Psoas muscle (tissue), 8 donors: ENCODE data around the gene TUBA8. TPM values are rescaled to one million over a fixed set of nuclear protein-coding genes. Genes with fewer than 3 reads are reported as not detected.
"Not testable (repeated sequence)": the region's sequence is repeated elsewhere in the genome, so short reads cannot be mapped to it uniquely, and the experiment has no call there.

Source experiments
- ATAC-seq, 4 donors: fragments of 200-7000 bp; cut with Tn5 transposase; one replicate each; pipeline ENCODE4 v1.9.1; 2020; ENCODE audit warnings: moderate library complexity in 3 of 4, mild to moderate bottlenecking in 2 of 4
- DNase-seq, 2 donors: peaks; one replicate each; pipeline ENCODE4 v3.0.0-alpha.2; 2020
- H3K27ac ChIP-seq: fragments of 200-600 bp; one replicate; pipeline ENCODE4 v1.8.0; 2022
- H3K27me3 ChIP-seq, 3 donors: fragments of 200-600 bp in 1 of 3; one replicate each; pipeline versions ENCODE4 v1.6.1 to v1.8.0; 2013 to 2022; ENCODE audit warnings: low read length in 2 of 3, mild to moderate bottlenecking in 2 of 3, moderate library complexity in 1 of 3; ENCODE audit not compliant: insufficient read depth in 3 of 3
- H3K36me3 ChIP-seq, 2 donors: fragments of 200-600 bp in 1 of 2; one replicate each; pipeline versions ENCODE4 v1.6.1 to v1.8.0; 2013 to 2022; ENCODE audit warnings: low read depth in 1 of 2, mild to moderate bottlenecking in 1 of 2, moderate library complexity in 1 of 2; ENCODE audit not compliant: insufficient read depth in 1 of 2
- H3K4me1 ChIP-seq: fragments of 200-600 bp; one replicate; pipeline ENCODE4 v1.8.0; 2022
- H3K4me3 ChIP-seq: fragments of 200-600 bp; one replicate; pipeline ENCODE4 v1.8.0; 2022; ENCODE audit warnings: mild to moderate bottlenecking
- H3K9me3 ChIP-seq: fragments of 200-600 bp; one replicate; pipeline ENCODE4 v1.8.0; 2022
- WGBS, 3 donors: extraction: QIAGEN DNeasy Blood & Tissue Kit; methylation state at CpG; one replicate each; pipeline versions ENCODE4 v1.1.6 to v1.1.7; 2013; 5-methylcytosine and 5-hydroxymethylcytosine counted together
- intact Hi-C, 2 donors: fragments of 100-400 bp; cut with DNase I; formaldehyde crosslinking; loops; one replicate each; pipeline versions ENCODE4 v1.11.0 to v1.14.2; 2022
- polyA plus RNA-seq, 3 donors: library from polyadenylated mRNA; stranded (reverse); fragments of 200-250 nt; gene quantifications; one replicate each; pipeline ENCODE4 v1.2.3, GENCODE V29; 2013
- total RNA-seq, 4 donors: library from RNA; stranded (reverse); fragmentation: NEBNext Ultra II Directional in 2 of 4; extraction: Animal tissue kit (Norgen Biotek cat#: 25700) in 2 of 4; gene quantifications; one replicate each; pipeline versions ENCODE4 v1.2.1 to v1.2.4, GENCODE V29; 2021 to 2023
- TF ChIP-seq, protein P1 (sequence below): fragments of 200-600 bp; IDR thresholded peaks from one replicate; pipeline ENCODE4 v1.8.0; 2022; ENCODE audit warnings: antibody characterized with exemption
- donor health status: healthy with polysubstance abuse.
- donor health status: DM: no; HTN: no; CAD: no; lungs with moderate emphysema.
- donor health status: Bipolar disorder and iron deficiency.
- donor health status: healthy.
- donor health status: DM: yes; HTN: yes; CAD: no.
- donor health status: DM: no; HTN: no; CAD: no.
- donor health status: DM: no; HTN: no; CAD: no.
- donor health status: DM: yes; HTN: yes; CAD: no.

TUBA8 gene
- total and polyA plus RNA-seq, 7 donors = 38.8 to 150 (median 115) TPM

DNA sequence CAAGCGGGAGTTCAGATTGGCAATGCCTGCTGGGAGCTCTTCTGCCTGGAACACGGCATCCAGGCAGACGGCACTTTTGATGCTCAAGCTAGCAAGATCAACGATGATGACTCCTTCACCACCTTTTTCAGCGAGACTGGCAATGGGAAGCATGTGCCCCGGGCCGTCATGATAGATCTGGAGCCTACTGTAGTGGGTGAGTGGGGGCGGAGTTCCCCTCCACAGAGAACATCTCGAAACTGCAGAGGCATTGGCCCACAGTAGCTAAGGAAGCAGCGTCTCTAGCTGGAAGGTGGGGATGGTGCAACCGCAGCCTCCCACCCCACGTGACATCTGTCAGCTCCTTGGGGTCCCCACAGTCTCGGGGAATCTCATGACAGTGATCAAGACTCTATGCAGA is 10.9 kb downstream of the TUBA8 start:
- Histone ChIP-seq H3K4me1 (peaks cover 55% of the 10 kb centered on the region), H3K4me3 (no peak overlapping the region), H3K27ac (no peak overlapping the region), H3K36me3 (peaks cover 0 to 44% of the 10 kb centered on the region in 2 donors), H3K27me3 (no peaks in the 10 kb centered on the region), H3K9me3 (no peaks in the 10 kb centered on the region)
- DNase-seq (no peak), ATAC-seq (no peak)
- intact Hi-C loops = no loop called here
- WGBS, 3 donors = 76 to 88% (median 88%) methylated on average over 13 of the region's 13 CpGs
- TF ChIP-seq, protein P1, sequence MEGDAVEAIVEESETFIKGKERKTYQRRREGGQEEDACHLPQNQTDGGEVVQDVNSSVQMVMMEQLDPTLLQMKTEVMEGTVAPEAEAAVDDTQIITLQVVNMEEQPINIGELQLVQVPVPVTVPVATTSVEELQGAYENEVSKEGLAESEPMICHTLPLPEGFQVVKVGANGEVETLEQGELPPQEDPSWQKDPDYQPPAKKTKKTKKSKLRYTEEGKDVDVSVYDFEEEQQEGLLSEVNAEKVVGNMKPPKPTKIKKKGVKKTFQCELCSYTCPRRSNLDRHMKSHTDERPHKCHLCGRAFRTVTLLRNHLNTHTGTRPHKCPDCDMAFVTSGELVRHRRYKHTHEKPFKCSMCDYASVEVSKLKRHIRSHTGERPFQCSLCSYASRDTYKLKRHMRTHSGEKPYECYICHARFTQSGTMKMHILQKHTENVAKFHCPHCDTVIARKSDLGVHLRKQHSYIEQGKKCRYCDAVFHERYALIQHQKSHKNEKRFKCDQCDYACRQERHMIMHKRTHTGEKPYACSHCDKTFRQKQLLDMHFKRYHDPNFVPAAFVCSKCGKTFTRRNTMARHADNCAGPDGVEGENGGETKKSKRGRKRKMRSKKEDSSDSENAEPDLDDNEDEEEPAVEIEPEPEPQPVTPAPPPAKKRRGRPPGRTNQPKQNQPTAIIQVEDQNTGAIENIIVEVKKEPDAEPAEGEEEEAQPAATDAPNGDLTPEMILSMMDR = no peak

DNA sequence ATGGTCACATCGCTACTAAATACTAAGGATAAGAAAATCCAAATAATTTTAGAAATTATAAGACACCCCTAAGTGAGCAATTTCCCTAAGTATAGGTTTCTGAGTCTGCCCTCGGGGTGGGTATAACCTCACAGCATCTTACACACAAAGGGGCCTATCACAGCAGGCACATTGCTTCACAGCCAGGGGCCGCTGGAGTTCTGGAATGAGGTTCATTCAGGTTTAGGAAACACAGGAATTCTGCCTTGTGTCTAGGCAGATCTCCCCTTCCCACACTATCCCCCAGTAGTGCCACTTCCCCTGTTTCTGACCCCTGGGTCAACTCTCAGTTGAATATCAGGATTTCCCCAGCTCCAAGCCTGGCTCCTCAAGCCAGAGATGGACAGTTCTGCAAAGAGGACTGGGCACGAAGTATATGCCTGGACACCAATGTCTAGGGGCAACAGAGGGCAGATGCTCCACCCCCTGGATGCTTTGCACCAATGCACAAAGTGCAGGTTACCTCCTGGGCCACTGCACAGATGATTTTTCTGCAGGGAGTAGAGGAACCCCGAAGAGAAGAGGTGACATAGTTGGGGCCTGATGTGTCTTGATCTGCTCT is 11.4 kb downstream of the TUBA8 start:
- TF ChIP-seq, protein P1 = no peak
- intact Hi-C loops = no loop called here
- Histone ChIP-seq H3K27ac (no peak overlapping the region), H3K4me3 (no peak overlapping the region), H3K4me1 (peaks cover 50% of the 10 kb centered on the region), H3K36me3 (peaks cover 0 to 49% of the 10 kb centered on the region in 2 donors), H3K9me3 (no peaks in the 10 kb centered on the region), H3K27me3 (no peaks in the 10 kb centered on the region)
- 78 to 89% (median 87%) methylated on average over 5 of the region's 5 CpGs for WGBS, 3 donors
- no peak for DNase-seq
- ATAC-seq = no peak

- peaks cover 0 to 61% of the 10 kb centered on the region in 2 donors for H3K36me3 ChIP-seq
- peaks cover 39% of the 10 kb centered on the region for H3K4me1 ChIP-seq
- H3K27me3 ChIP-seq, H3K4me3 ChIP-seq, H3K9me3 ChIP-seq, DNase-seq, ATAC-seq, H3K27ac ChIP-seq: not testable (repeated sequence)
- intact Hi-C loops = loop anchor here in 1 of 2 donors (1.0 kb wide), 1 partner anchor 12 kb away; no protein-coding TSS in a partner anchor
- 89 to 92% (median 90%) methylated on average over 19 of the region's 19 CpGs for WGBS, 3 donors
These were observed 12.9 kb downstream of the TUBA8 start for GRCh38 chr22:18123476-18124025.

DNA sequence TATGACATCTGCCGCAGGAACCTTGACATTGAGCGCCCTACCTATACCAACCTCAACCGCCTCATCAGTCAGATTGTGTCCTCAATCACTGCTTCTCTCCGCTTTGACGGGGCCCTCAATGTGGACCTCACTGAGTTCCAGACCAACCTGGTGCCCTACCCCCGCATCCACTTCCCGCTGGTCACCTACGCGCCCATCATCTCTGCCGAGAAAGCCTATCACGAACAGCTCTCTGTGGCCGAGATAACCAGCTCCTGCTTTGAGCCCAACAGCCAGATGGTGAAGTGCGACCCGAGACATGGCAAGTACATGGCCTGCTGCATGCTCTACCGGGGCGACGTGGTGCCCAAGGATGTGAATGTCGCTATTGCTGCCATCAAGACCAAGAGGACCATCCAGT is 16.0 kb downstream of the TUBA8 start:
- no peak for ATAC-seq
- TF ChIP-seq, protein P1 = no peak
- H3K4me3 ChIP-seq = no peak overlapping the region
- no peak overlapping the region for H3K27ac ChIP-seq
- peaks cover 9% of the 10 kb centered on the region for H3K4me1 ChIP-seq
- DNase-seq = no peak
- intact Hi-C loops = no loop called here
- 96 to 98% (median 98%) methylated on average over 18 of the region's 18 CpGs for WGBS, 3 donors
- H3K27me3 ChIP-seq = no peaks in the 10 kb centered on the region
- H3K36me3 ChIP-seq = peaks cover 0 to 90% of the 10 kb centered on the region in 2 donors
- H3K9me3 ChIP-seq = no peaks in the 10 kb centered on the region

GRCh38 chr22:18130018-18130417 is 19.4 kb downstream of the TUBA8 start:
- WGBS, 3 donors = 77 to 83% (median 83%) methylated on average over 8 of the region's 8 CpGs
- ATAC-seq (no peak), DNase-seq (no peak)
- intact Hi-C loops = no loop called here
- Histone ChIP-seq H3K4me3 (no peak overlapping the region), H3K27ac (peak overlapping the region; percentile 30), H3K9me3 (no peaks in the 10 kb centered on the region), H3K4me1 (peaks cover 4% of the 10 kb centered on the region), H3K36me3 (peaks cover 0 to 83% of the 10 kb centered on the region in 2 donors), H3K27me3 (no peaks in the 10 kb centered on the region)
- TF ChIP-seq, protein P1 = no peak
